Thoracic aorta (tissue), 2 donors: ENCODE measurements around the gene GABRG3. TPM values are rescaled to one million over a fixed set of nuclear protein-coding genes. Genes with fewer than 3 reads are reported as not detected.

Experiments
- ATAC-seq: fragments of 150-250 bp; one replicate; pipeline ENCODE4 v1.8.0; 2017; ENCODE audit warnings: low read depth; ENCODE audit not compliant: insufficient number of reproducible peaks, low FRiP score
- DNase-seq: peaks from one replicate; pipeline ENCODE4 v3.0.0-alpha.2; 2020; ENCODE audit warnings: low spot score
- H3K27ac ChIP-seq, 2 donors: fragments of 200-600 bp; sonication (generic); 1 replicate in 1 of 2; 2 replicates in 1 of 2; pipeline ENCODE4 v1.5.1; 2016; ENCODE audit warnings: mild to moderate bottlenecking in 2 of 2, moderate library complexity in 2 of 2
- H3K27me3 ChIP-seq: fragments of 200-600 bp; sonication (generic); replicated peaks from 2 replicates; pipeline ENCODE4 v1.6.0; 2016; ENCODE audit warnings: mild to moderate bottlenecking; ENCODE audit not compliant: insufficient read depth
- H3K36me3 ChIP-seq: fragments of 200-600 bp; sonication (generic); one replicate; pipeline ENCODE4 v1.5.1; 2016
- H3K4me1 ChIP-seq, 2 donors: fragments of 200-600 bp; sonication (generic); 1 replicate in 1 of 2; 2 replicates in 1 of 2; pipeline versions ENCODE4 v1.5.1 to v1.6.0; 2016; ENCODE audit warnings: low read depth in 2 of 2, mild to moderate bottlenecking in 1 of 2; ENCODE audit not compliant: control insufficient read depth in 1 of 2
- H3K4me3 ChIP-seq: fragments of 200-600 bp; sonication (generic); 2 replicates; pipeline ENCODE4 v1.5.1; 2016; ENCODE audit warnings: mild to moderate bottlenecking
- H3K9me3 ChIP-seq: fragments of 200-600 bp; sonication (generic); 2 replicates; pipeline ENCODE4 v1.5.1; 2016
- CTCF ChIP-seq: fragments of 200-600 bp; sonication (generic); IDR thresholded peaks from one replicate; pipeline ENCODE4 v1.5.1; 2019; ENCODE audit warnings: antibody characterized with exemption
- total RNA-seq, 2 donors: library from RNA; depleted of rRNA; stranded (reverse); fragments of >200 nt; gene quantifications; one replicate each; pipeline versions ENCODE4 v1.1.0 to v1.2.3, GENCODE V29; 2016

Gene GABRG3
- total RNA-seq, 2 donors from 2014 or later = not detected

DNA sequence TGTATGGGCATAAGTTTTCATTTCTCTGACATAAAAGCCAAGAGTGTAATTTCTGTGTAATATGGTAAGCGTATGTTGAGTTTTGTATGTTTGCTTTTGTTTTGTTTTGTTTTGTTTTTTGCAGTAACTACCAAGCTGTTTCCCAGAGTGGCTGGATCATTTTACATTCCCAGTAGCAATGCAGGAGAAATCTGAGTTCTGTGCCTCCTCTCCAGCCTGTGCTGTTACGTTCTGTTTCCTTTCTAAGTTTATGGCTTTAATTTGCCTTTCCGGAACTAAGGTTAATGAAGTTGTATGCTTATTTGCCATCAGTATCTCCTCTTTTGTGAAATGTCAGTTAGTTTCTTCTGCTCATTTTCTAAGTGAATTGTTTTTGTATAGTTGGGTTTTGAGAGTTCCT lies 307.8 kb downstream of the GABRG3 start:
- Histone ChIP-seq H3K36me3 (no peaks in the 10 kb centered on the region), H3K9me3 (no peaks in the 10 kb centered on the region), H3K4me3 (no peak overlapping the region), H3K27ac (no peak overlapping the region), H3K27me3 (no peaks in the 10 kb centered on the region), H3K4me1 (no peaks in the 10 kb centered on the region)
- ATAC-seq (no peak), DNase-seq (no peak)
- no peak for TF ChIP-seq CTCF

DNA sequence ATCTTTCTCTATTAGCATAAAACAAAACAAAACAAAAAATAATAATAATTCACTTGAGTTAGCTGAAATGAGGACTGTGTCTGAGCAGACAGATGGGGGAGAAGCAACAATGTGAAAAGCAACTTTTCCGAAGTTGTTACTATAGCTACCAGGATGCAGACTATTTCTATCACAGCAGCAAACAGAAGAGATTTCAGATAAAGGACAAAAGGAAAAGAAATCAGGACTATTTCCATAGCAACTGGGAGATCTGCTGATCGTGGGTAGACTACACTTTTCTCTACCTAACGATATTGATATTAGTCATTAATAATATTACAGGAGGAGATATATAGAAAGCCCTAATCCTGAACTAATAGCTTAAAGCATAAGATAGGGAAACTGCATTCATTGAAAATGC lies 321.7 kb downstream of the GABRG3 start:
- Histone ChIP-seq H3K27me3 (no peaks in the 10 kb centered on the region), H3K4me3 (no peak overlapping the region)

DNA sequence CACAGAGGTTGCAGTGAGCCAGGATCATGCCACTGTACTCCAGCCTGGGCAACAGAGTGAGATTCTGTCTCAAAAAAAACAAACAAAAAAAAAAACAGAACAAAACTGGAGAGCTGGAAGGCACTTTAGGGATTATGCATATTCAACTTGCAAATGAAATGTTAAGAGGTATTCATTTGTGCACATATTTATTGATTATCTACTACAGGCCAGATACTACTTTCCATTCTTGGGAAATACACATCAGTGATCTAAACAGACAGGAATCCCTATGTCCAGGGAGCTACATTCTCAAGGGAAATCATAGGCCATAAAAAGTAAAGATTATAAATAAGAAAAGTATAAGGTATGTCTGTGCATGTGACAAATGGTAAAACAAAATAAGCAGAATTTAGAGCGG lies 322.6 kb downstream of the GABRG3 start:
- no peaks in the 10 kb centered on the region for H3K27me3 ChIP-seq
- H3K4me3 ChIP-seq = no peak overlapping the region
- ATAC-seq = no peak
- DNase-seq = no peak
- H3K9me3 ChIP-seq = no peaks in the 10 kb centered on the region
- H3K27ac ChIP-seq = no peak overlapping the region
- H3K4me1 ChIP-seq = no peaks in the 10 kb centered on the region
- no peaks in the 10 kb centered on the region for H3K36me3 ChIP-seq
- no peak for TF ChIP-seq CTCF

More for the DNA sequence above, 321.7 kb downstream of the GABRG3 start:
- DNase-seq = no peak
- no peak for TF ChIP-seq CTCF
- no peak for ATAC-seq
- Histone ChIP-seq H3K4me1 (no peaks in the 10 kb centered on the region), H3K27ac (no peak overlapping the region), H3K36me3 (no peaks in the 10 kb centered on the region), H3K9me3 (no peaks in the 10 kb centered on the region)

DNA sequence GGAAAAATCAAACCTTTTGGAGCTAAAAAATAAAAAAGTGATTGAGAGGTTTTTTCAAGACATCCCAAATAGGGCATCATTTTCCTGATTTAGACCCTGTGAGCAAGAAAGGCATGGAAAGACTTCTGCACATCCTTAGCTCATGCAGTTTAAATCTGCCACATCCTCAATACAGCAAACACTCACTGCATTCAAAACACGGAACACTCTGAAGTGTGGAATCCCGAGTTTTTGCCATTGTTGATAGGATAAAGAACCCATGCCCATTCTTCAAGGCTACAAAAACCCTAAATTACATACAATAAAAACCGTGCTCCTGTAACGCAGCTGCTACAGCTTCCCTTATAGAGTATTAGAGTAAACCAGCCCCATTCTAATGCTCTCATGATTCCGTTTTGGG lies 346.8 kb downstream of the GABRG3 start:
- no peak for ATAC-seq
- Histone ChIP-seq H3K4me3 (no peak overlapping the region), H3K36me3 (no peaks in the 10 kb centered on the region), H3K27ac (no peak overlapping the region), H3K9me3 (no peaks in the 10 kb centered on the region), H3K4me1 (no peaks in the 10 kb centered on the region), H3K27me3 (no peaks in the 10 kb centered on the region)
- TF ChIP-seq CTCF = no peak
- DNase-seq = no peak

DNA sequence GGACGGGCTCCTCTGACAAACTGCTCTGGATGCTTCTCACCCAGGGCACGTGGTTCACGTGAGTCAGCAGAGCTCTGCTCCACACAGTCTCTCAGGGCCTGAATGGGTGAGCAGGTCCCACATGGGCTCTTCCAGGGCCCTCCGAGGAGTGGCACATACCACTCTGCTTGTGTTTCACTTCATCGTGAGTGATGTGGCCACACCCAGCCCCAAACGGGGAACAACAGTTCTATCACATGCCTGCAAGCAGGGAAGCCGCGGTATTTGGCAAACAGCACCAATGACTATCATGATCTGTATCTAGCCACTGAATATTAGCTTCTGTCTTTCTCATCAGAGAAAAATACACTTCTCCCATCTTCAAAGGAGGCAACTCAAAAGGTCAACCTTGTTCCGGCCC lies 352.8 kb downstream of the GABRG3 start:
- DNase-seq (no peak), ATAC-seq (no peak)
- Histone ChIP-seq H3K9me3 (no peaks in the 10 kb centered on the region), H3K36me3 (no peaks in the 10 kb centered on the region), H3K4me3 (no peak overlapping the region), H3K4me1 (no peaks in the 10 kb centered on the region), H3K27ac (no peak overlapping the region), H3K27me3 (no peaks in the 10 kb centered on the region)
- no peak for TF ChIP-seq CTCF
